ENCODE measurements around the gene ACTC1.

GRCh38 chr15:34753236-34753894 lies 42.0 kb downstream of the ACTC1 start:
- no peak for TF ChIP-seq HMGXB4 (CRISPR knock-in tag; IDR thresholded peaks at IDR 0.05; ENCODE audit: borderline replicate concordance in 1 of 2, low read depth in 1 of 2)
- no peak for TF ChIP-seq ZNF33A (CRISPR knock-in tag; IDR thresholded peaks at IDR 0.05; ENCODE audit: borderline replicate concordance)
- no peak for TF ChIP-seq ZNF777 (CRISPR knock-in tag; IDR thresholded peaks at IDR 0.05)
- no peak for TF ChIP-seq ZBTB8A (CRISPR knock-in tag; IDR thresholded peaks at IDR 0.05; ENCODE audit: borderline replicate concordance, low read depth)
- TF ChIP-seq NCOR1 (IDR thresholded peaks at IDR 0.05; ENCODE audit: borderline replicate concordance, low read length): no peak
- TF ChIP-seq KDM5A (IDR thresholded peaks at IDR 0.05; ENCODE audit: borderline replicate concordance, low read length): no peak
- no peak for TF ChIP-seq SNRNP70 (IDR thresholded peaks at IDR 0.05; ENCODE audit: low read depth, low read length)

Data from HepG2 (cell line).